GM18870 (cell line): ENCODE results near the gene TBC1D8.

ENCODE experiments used
- ATAC-seq: cut with Tn5 transposase; IDR thresholded peaks from one replicate; pipeline ENCODE4 v1.9.1; 2021; ENCODE audit warnings: moderate library complexity; ENCODE audit not compliant: unreplicated experiment

The TBC1D8 gene

GRCh38 chr2:101162561-101163330 is 11.6 kb upstream of the TBC1D8 start:
- no peak for ATAC-seq

DNA sequence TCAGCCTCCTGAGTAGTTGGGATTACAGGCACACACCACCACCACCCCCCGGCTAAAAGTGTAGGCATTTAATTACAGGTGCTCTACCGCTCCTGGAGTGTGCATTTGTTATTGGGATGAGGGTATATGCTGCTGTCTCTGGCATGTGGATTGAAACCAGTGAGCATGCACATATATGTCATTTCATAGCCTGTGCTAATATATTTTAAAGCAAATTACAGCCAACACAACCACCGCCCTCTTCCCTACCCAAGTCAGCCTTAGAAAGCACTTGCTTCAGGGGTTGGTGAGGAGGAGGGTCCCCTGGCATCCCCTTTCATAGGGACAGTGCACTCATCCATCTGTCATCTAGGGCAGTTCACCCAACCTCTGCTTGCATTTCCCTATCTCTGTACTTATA is 10.5 kb upstream of the TBC1D8 start:
- ATAC-seq, result no peak

- ATAC-seq, result no peak
These were observed 9.3 kb upstream of the TBC1D8 start for GRCh38 chr2:101160454-101160853.

DNA sequence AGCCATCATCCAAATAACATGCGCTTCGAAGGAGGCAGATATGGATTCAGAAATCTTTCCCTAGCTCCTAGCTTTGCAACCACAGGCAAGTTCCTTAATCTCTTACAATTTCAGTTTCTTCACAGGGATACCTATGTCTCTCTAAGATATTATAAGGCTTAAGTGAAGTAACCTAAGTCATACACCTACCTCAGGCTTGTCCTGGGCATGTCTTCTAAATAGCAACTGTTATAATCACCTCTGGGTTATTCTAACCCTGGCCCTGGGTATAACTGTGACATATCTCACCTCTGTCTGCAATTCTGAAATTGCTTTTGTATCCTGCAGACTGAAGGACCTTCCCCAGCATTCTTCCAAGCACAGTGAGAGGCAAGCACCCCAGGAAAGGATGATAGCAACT is 8.3 kb upstream of the TBC1D8 start:
- ATAC-seq, result no peak

DNA sequence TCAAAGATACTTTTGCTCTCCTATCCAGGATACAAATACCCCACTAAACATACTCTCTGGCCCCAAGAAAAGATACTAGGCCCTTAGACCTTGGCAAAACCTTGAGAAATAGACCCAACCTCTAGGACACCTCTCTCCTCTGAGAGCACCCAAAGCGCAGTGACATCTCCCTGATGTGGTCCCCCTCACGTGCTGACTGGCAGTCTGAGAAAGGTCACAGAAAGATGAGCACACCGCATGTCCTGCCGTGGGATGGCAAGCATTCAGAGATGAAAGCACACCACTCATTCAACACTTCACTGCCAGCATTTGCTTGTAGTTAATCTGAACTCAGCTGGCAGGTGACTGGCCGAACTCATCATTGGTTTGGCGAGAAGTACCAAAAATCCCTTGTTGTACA is 6.1 kb upstream of the TBC1D8 start:
- ATAC-seq, result no peak

DNA sequence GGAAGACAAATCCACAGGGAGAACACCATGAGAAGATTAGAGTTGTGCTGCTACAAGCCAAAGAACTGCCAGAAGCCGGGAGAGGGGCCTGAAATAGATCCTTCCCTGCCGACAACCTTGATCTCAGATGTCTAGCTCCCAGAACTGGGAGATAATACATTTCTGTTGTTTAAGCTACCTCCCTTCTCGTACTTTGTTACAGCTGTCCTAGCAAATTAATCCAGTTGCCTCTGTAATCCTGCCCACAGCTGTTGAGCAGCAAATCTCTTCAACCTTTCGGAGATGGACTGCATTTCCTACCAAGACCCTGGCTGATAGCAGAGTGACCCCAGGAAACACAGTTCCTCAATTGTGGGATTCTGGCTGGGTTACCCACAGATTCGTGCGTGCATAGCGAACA is 2.6 kb upstream of the TBC1D8 start:
- ATAC-seq, result no peak

DNA sequence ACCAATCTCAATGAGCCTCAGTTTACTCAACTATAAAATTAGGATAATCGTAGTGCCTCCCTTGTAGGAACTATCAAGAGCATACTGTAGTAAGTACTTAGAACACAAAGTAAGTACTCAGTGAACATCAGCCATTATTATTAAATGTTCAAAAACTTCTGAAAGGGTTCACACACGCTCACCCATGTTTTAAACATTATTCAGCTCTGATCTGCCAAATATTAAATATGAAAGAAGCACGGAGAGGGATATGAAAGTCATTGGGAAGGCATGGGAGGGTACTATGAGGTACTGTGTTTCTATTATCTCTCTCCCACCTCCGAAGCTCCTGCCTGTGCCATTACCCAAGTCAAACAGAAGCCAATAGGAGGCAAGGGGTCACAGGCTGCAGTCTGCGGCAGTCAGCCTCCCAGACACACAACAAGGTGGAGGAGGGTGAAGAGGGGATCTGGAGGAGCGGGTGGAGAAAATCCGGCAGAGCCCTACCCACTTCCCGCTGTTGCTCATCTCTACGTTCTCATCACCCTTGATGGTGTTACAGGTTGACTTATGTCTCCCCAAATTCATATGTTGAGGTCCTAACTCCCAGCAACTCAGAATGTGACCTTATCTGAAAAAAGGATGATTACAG is 2.0 kb upstream of the TBC1D8 start:
- no peak for ATAC-seq

DNA sequence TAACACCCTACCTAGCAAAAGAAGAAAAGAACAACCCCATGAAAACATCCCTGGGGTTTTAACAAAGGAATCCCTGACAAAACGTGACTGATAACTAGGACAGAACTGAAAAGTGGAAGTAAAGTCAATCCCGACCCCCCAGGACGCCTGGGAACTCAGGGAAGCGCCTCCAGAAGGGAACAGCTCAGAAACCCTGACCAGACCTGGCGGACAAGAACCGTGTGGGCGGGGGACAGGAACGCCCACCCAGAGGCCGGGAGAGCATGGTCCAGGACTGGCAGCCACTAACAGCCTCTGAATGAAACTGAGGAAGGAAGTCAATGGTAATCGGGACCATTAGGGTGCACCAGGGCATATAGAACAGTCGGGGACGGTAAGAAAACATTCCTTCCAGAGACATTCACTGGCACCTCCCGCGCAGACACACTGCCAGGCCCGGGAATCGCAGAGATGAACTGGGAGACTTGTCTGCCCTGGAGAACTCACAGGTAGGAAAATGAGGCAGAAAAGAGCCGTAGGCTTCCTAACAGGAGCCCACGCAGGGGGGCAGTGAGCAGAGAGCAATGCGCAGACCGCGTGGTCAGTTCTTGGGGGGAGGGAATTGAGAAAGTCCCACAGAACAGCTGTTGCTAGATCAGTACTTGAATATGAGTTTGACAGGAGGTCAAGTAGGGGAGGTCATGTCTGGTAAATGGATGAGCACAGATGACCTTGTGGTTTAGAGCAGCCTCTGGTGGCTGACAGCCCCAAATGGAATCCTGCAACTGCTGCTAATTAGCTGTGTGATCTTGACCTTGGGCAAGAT is 1.3 kb upstream of the TBC1D8 start:
- peak; percentile 84 for ATAC-seq

DNA sequence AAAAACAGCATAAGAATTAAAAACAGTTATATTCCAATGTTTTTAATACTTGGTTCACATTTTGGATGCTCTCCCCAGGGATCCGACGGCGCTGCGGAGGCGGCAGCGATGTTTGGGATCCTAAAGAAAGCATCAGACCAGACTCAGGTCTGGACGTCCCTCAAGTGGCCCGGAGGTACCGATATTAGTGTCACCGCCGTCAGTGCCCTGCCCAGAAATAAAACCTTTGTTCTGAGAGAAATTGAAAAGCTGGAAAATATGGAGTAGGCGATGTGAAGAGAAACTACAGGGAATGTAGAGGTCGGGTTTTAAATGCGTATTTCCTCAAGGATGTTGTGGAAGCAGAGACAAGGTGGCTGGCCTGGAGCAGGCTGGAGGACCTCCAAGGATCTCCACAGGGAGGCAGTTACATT is 683 bp upstream of the TBC1D8 start:
- ATAC-seq, result no peak

GRCh38 chr2:101150306-101151145 is 656 bp downstream of the TBC1D8 start:
- no peak for ATAC-seq

GRCh38 chr2:101149241-101150192 is 1.7 kb downstream of the TBC1D8 start:
- ATAC-seq, result no peak

- no peak for ATAC-seq
These were observed 2.4 kb downstream of the TBC1D8 start for GRCh38 chr2:101148777-101149176.

DNA sequence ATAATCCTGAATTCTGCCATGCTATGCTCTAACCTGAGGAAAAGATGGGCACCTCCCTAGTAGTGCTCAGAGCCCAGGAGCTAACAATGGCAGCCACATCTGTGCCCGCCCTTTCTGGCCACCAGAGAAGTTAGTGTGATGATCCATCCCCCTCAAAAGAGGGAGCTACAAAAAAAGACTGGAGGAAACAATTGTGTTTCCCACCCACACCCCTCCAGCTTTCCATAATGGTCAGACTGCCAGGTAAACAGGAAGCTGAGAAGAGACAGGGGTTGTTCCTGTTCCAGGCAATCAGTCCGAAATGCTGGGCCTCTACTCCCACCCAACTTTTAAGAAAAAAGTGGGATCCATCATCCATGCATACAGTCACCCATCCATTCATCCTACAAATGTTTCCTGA is 3.2 kb downstream of the TBC1D8 start:
- ATAC-seq, result no peak

GRCh38 chr2:101147062-101147461 is 4.1 kb downstream of the TBC1D8 start:
- ATAC-seq, result no peak

GRCh38 chr2:101146535-101146934 is 4.6 kb downstream of the TBC1D8 start:
- ATAC-seq, result no peak

DNA sequence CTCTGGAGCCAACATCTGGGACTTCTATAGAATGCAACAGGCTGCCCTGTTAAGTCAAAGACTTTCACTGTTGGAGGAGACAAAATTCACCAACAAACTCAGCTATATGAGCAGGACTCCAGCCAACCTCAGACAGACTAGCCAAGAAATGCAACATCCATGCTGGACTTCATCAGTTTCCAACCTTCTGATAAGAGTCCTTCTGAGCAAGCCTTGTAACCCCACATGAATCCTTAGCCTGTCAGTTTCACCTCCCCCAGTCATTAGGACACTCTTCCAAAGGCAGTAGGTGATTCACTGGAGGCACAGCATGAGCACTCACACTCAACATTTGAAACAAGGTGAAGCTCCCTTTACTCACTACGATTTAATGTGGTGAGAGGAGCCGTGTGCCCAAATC is 5.8 kb downstream of the TBC1D8 start:
- ATAC-seq, result no peak

GRCh38 chr2:101142163-101142562 is 9.0 kb downstream of the TBC1D8 start:
- ATAC-seq, result no peak

- ATAC-seq, result no peak
These were observed 10.1 kb downstream of the TBC1D8 start for GRCh38 chr2:101140978-101141655.

- no peak for ATAC-seq
These were observed 10.9 kb downstream of the TBC1D8 start for GRCh38 chr2:101140237-101140636.
